Tibial nerve (tissue), 3 donors: ENCODE results near the gene FUT9.

Experiments used
- POLR2A ChIP-seq, 2 donors: fragments of 450-650 bp; IDR thresholded peaks; one replicate each; pipeline ENCODE4 v1.6.1; 2017; ENCODE audit warnings: antibody characterized with exemption in 2 of 2, mild to moderate bottlenecking in 2 of 2, moderate library complexity in 2 of 2
- TF ChIP-seq, protein P1 (sequence below), 5 experiments: fragments of 200-600 bp in 3 of 5; fragments of 450-650 bp in 2 of 5; sonication (generic) in 3 of 5; IDR thresholded peaks; one replicate each; pipeline ENCODE4 v1.5.1; 2016 to 2019; ENCODE audit warnings: antibody characterized with exemption in 5 of 5, mild to moderate bottlenecking in 3 of 5, moderate library complexity in 2 of 5

DNA sequence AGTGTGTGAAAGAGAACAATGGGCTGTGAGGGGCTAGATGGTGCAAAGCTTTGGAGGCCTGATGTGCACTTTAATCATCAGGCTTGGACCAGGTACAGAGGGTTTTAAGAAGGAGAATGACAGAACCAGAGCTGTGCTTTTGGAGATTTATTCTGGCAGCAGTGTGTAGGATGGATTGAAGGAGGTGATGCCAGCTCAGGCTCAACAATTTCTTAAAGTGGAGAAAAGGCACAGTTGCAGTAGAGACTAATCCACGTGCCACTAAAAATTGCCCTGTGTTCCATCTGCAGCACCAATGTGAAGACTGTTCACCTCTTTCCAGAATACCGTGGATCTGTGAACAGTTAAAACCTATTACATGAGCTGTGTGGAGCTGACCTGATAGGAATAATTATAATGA is 134.7 kb downstream of the FUT9 start:
- TF ChIP-seq, protein P1, sequence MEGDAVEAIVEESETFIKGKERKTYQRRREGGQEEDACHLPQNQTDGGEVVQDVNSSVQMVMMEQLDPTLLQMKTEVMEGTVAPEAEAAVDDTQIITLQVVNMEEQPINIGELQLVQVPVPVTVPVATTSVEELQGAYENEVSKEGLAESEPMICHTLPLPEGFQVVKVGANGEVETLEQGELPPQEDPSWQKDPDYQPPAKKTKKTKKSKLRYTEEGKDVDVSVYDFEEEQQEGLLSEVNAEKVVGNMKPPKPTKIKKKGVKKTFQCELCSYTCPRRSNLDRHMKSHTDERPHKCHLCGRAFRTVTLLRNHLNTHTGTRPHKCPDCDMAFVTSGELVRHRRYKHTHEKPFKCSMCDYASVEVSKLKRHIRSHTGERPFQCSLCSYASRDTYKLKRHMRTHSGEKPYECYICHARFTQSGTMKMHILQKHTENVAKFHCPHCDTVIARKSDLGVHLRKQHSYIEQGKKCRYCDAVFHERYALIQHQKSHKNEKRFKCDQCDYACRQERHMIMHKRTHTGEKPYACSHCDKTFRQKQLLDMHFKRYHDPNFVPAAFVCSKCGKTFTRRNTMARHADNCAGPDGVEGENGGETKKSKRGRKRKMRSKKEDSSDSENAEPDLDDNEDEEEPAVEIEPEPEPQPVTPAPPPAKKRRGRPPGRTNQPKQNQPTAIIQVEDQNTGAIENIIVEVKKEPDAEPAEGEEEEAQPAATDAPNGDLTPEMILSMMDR (IDR thresholded peaks at IDR 0.05): no peak
- no peak for TF ChIP-seq POLR2A (IDR thresholded peaks at IDR 0.05)
